ENCODE measurements around the gene GCNT1.

GRCh38 chr9:76465442-76466298 lies 6.7 kb downstream of the GCNT1 start:
- TF ChIP-seq CTCF (IDR thresholded peaks at IDR 0.05) (no peak), SIN3A (IDR thresholded peaks at IDR 0.05; ENCODE audit: borderline replicate concordance, insufficient read depth, low read depth, low read length) (no peak), POLR2AphosphoS5 (IDR thresholded peaks at IDR 0.05; ENCODE audit: low read depth, low read length) (no peak)

Measured in Panc1 (cell line).